Measurements from ENCODE around the gene NR2C2. TPM values are rescaled to one million over a fixed set of nuclear protein-coding genes. Genes with fewer than 3 reads are reported as not detected.

NR2C2 gene
- total and polyA plus RNA-seq, 9 donors: 11.4 to 56.7 (median 42.4) TPM

GRCh38 chr3:14947886-14948608, 664 bp downstream of the NR2C2 start:
- Histone ChIP-seq H3K36me3 (no peaks in the 10 kb centered on the region), H3K9me3 (no peaks in the 10 kb centered on the region), H3K27me3 (no peaks in the 10 kb centered on the region), H3K4me1 (ENCODE audit: insufficient read depth) (peaks cover 6% of the 10 kb centered on the region), H3K27ac (peak overlapping the region; percentile 99 to 100), H3K4me3 (peak overlapping the region; percentile 82)
- intact Hi-C loops (cut with DNase I): loop anchor here in 1 of 4 donors (10.0 kb wide), 1 partner anchor 773 kb away; the partner anchor contains the start of genes LSM3 and XPC
- peak; percentile 97 to 98 (median 98) for DNase-seq
- TF ChIP-seq POLR2A (IDR thresholded peaks at IDR 0.05): peak; percentile 17
- TF ChIP-seq EP300 (IDR thresholded peaks at IDR 0.05): no peak
- WGBS, 3 donors: 0 to 1% (median 1%) methylated on average over 40 to 74 of the region's 79 CpGs

GRCh38 chr3:14948609-14949038, 1.2 kb downstream of the NR2C2 start:
- intact Hi-C loops (cut with DNase I): loop anchor here in 1 of 4 donors (10.0 kb wide), 1 partner anchor 774 kb away; the partner anchor contains the start of genes LSM3 and XPC
- WGBS, 3 donors: 1 to 2% (median 2%) methylated on average over 26 of the region's 26 CpGs
- peaks cover 6% of the 10 kb centered on the region for H3K4me1 ChIP-seq (ENCODE audit: insufficient read depth)

GRCh38 chr3:14949126-14949525, 1.7 kb downstream of the NR2C2 start:
- Histone ChIP-seq H3K27me3 (no peaks in the 10 kb centered on the region), H3K9me3 (no peaks in the 10 kb centered on the region), H3K4me3 (peak overlapping the region; percentile 82), H3K4me1 (ENCODE audit: insufficient read depth) (peaks cover 6% of the 10 kb centered on the region), H3K36me3 (no peaks in the 10 kb centered on the region), H3K27ac (peak overlapping the region in 1 of 2 donors; percentile 99)
- WGBS, 3 donors: 30 to 34% (median 34%) methylated on average over 5 of the region's 5 CpGs
- TF ChIP-seq POLR2A (IDR thresholded peaks at IDR 0.05) (no peak), CTCF (IDR thresholded peaks at IDR 0.05) (no peak), EP300 (IDR thresholded peaks at IDR 0.05) (no peak)
- DNase-seq: no peak
- intact Hi-C loops (cut with DNase I): loop anchor here in 1 of 4 donors (10.0 kb wide), 1 partner anchor 774 kb away; the partner anchor contains the start of genes LSM3 and XPC

More at GRCh38 chr3:14948609-14949038, 1.2 kb downstream of the NR2C2 start:
- DNase-seq: no peak
- H3K27ac ChIP-seq: peak overlapping the region; percentile 7 to 99
- no peaks in the 10 kb centered on the region for H3K36me3 ChIP-seq
- TF ChIP-seq CTCF (IDR thresholded peaks at IDR 0.05) (no peak), EP300 (IDR thresholded peaks at IDR 0.05) (no peak), POLR2A (IDR thresholded peaks at IDR 0.05) (no peak)
- no peaks in the 10 kb centered on the region for H3K9me3 ChIP-seq
- H3K4me3 ChIP-seq: peak overlapping the region; percentile 82
- no peaks in the 10 kb centered on the region for H3K27me3 ChIP-seq

- 89 to 94% (median 90%) methylated on average over 2 of the region's 2 CpGs for WGBS, 3 donors
- Histone ChIP-seq H3K4me3 (no peak overlapping the region), H3K36me3 (no peaks in the 10 kb centered on the region), H3K27ac (peak overlapping the region in 1 of 2 donors; percentile 11), H3K27me3 (no peaks in the 10 kb centered on the region), H3K9me3 (no peaks in the 10 kb centered on the region), H3K4me1 (ENCODE audit: insufficient read depth) (peaks cover 4% of the 10 kb centered on the region)
- no peak for DNase-seq
- intact Hi-C loops (cut with DNase I): loop anchor here in 1 of 4 donors (10.0 kb wide), 1 partner anchor 105 kb away; no protein-coding TSS in a partner anchor
- TF ChIP-seq POLR2A (IDR thresholded peaks at IDR 0.05) (no peak), CTCF (IDR thresholded peaks at IDR 0.05) (no peak), EP300 (IDR thresholded peaks at IDR 0.05) (no peak)
These were observed 2.9 kb downstream of the NR2C2 start for GRCh38 chr3:14950274-14950673.

All from ovary (tissue), 9 donors.